Omental fat pad (tissue), 4 donors: Measurements from ENCODE around the gene SERPINA12. TPM values are rescaled to one million over a fixed set of nuclear protein-coding genes. Genes with fewer than 3 reads are reported as not detected.
A peak's percentile ranks its signal among the peaks of the same experiment; 100 is the strongest.

Experiments used
- ATAC-seq: fragments of 150-250 bp; one replicate; pipeline ENCODE4 v1.9.1; 2016; ENCODE audit warnings: mild to moderate bottlenecking, moderate library complexity; ENCODE audit not compliant: low FRiP score
- DNase-seq: peaks from one replicate; pipeline ENCODE4 v3.0.0-alpha.2; 2019; ENCODE audit warnings: low spot score
- total RNA-seq, 4 donors: library from RNA; depleted of rRNA; stranded (reverse); fragments of >200 nt; gene quantifications; one replicate each; pipeline ENCODE4 v1.1.0, GENCODE V29; 2016
- TF ChIP-seq, protein P1 (sequence below), 3 donors: fragments of 450-650 bp; IDR thresholded peaks; one replicate each; pipeline ENCODE4 v1.5.1; 2016 to 2017; ENCODE audit warnings: antibody characterized with exemption in 3 of 3, mild to moderate bottlenecking in 3 of 3, moderate library complexity in 2 of 3

The SERPINA12 gene
- total RNA-seq = not detected

GRCh38 chr14:94509356-94509755, at the start of gene SERPINA12:
SERPINA12 (minus strand) TSS chr14:94509469; CDS start chr14:94498397, 11,072 bp downstream.
- TF ChIP-seq, protein P1, sequence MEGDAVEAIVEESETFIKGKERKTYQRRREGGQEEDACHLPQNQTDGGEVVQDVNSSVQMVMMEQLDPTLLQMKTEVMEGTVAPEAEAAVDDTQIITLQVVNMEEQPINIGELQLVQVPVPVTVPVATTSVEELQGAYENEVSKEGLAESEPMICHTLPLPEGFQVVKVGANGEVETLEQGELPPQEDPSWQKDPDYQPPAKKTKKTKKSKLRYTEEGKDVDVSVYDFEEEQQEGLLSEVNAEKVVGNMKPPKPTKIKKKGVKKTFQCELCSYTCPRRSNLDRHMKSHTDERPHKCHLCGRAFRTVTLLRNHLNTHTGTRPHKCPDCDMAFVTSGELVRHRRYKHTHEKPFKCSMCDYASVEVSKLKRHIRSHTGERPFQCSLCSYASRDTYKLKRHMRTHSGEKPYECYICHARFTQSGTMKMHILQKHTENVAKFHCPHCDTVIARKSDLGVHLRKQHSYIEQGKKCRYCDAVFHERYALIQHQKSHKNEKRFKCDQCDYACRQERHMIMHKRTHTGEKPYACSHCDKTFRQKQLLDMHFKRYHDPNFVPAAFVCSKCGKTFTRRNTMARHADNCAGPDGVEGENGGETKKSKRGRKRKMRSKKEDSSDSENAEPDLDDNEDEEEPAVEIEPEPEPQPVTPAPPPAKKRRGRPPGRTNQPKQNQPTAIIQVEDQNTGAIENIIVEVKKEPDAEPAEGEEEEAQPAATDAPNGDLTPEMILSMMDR (IDR thresholded peaks at IDR 0.05) = no peak
- DNase-seq (no peak), ATAC-seq (no peak)

DNA sequence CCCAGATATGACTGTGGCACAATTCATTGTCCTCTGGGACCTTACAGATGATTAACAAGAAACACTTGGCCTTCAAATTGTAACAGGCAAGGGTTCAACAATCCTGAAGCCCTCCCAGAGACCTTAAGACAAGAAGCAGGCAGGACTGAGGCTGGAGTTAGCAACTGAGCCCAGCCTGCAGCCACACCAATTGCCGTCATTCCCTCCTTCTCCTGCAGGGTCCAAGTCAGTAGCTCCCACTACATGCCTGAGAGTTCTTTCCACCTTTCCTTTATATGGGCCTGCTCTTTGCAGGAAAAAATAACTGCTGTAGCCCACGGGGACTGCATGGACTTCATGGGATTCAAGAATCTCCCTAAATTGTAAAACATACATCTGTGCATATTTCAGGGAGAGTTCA, 49.6 kb upstream of the SERPINA12 start:
- DNase-seq (peak; percentile 5), ATAC-seq (no peak)
- TF ChIP-seq, protein P1 (IDR thresholded peaks at IDR 0.05) = no peak

DNA sequence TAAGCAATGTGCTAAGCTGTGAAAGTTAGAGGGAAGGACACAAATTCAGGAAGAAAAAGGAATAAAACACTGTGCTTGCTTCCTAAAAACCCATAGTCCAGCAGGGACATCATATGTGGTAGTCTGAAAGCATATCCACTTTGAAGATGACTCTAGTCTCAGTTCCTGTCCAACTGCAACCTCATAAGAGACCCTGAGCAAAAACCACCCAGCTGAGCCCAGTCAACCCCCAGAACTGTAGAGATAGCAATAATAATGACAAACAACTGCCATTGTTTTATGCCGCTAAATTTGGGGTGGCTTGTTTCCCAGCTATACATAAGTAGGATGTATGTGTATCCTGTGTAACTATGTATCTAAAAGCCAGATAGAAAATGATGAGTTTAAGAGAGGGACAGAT, 48.1 kb upstream of the SERPINA12 start:
- TF ChIP-seq, protein P1 (IDR thresholded peaks at IDR 0.05) = no peak
- DNase-seq (no peak), ATAC-seq (no peak)

DNA sequence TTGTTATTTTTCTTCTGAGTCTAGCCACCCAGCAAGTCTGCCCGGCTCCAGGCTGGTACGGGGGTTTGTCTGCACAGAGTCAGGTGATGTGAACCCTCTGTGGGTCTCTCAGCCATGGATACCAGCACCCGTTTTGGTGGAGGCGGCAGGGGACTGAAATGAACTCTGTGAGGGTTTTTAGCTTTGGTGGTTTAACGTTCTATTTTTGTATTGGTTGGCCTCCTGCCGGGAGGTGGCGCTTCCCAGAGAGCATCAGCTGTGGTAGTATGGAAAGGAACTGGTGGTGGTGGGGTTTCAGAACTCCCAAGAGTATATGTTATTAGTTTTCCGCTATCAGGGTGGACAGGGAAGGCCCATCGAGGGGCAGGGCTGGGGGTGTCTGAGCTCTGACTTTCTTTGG, 46.7 kb upstream of the SERPINA12 start:
- peak; percentile 13 for DNase-seq
- ATAC-seq = no peak
- TF ChIP-seq, protein P1 (IDR thresholded peaks at IDR 0.05) = no peak

GRCh38 chr14:94550041-94550440, 40.8 kb upstream of the SERPINA12 start:
- TF ChIP-seq, protein P1 (IDR thresholded peaks at IDR 0.05) = no peak
- DNase-seq (no peak), ATAC-seq (no peak)

DNA sequence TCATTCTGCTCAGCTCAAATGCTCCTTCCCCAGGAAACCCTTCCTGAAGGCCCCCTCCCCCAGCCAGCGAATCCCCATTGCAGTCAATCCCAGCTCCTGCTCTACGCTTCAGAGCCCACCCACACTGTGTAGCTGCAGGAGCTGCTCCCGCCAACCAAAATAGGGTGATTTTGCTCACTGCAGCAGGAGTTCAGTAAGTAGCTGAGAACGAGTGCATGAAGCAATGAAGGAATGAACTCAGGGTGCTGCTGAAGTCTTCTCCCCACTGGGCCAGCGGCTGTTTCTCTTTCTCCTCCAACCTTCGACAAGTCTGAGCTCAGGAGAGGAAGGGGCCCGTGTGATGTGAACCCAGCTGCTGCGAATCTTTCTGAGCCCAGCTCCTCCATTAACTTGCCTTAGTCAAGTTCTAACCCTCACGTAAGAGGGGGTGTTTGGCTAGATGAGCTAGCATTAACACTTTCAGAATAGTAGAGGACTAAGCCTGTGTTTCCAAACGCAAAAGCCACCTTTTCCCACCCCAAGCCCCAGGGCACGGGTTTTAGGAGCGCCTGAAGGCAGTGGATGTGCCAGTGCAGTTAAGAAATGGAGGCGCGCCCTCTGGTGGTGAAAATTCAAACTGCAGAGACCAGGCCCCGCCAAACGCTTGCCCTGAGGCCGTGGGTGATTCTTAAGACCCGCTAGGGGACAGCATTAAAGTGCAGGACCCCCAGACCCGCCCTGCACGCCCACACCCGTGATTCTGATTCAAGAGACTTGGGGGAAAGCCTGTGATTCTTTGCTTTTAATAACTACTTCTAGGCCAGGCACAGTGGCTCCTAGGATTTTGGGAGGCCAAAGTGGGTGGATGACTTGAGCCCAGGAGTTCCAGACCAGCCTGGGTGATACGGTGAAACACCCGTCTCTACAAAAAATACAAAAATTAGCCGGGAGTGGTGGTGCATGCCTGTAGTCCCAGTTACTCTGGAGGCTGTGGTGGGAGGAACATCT, 40.0 kb upstream of the SERPINA12 start:
- TF ChIP-seq, protein P1 (IDR thresholded peaks at IDR 0.05) = peak in 1 of 3 donors; percentile 56
- DNase-seq = peak; percentile 65
- no peak for ATAC-seq
